ENCODE measurements around the gene CALHM3. TPM values are rescaled to one million over a fixed set of nuclear protein-coding genes. Genes with fewer than 3 reads are reported as not detected.

The CALHM3 gene
- total RNA-seq, 2 experiments from 2014 or later, result not detected

GRCh38 chr10:103444478-103444877 is 34.6 kb downstream of the CALHM3 start:
- TF ChIP-seq CTCF (IDR thresholded peaks at IDR 0.05), result no peak
- no peak for DNase-seq
- H3K9me3 ChIP-seq (ENCODE audit: control insufficient read depth in 1 of 2, insufficient read depth in 1 of 2, low read length in 2 of 2), result no peaks in the 10 kb centered on the region
- no peak overlapping the region for H3K27ac ChIP-seq (ENCODE audit: low read depth in 1 of 2, low read length in 2 of 2)
- POLR2A ChIA-PET, result no interaction called here
- H3K4me1 Mint-ChIP-seq (ENCODE audit: low read depth), result peaks cover 11% of the 10 kb centered on the region
- H3K36me3 ChIP-seq (ENCODE audit: insufficient read depth, low read length), result peaks cover 90% of the 10 kb centered on the region
- intact Hi-C loops (cut with DNase I, micrococcal nuclease), result no loop called here
- no peaks in the 10 kb centered on the region for H3K27me3 ChIP-seq (ENCODE audit: control insufficient read depth in 1 of 2, insufficient read depth in 2 of 2, low read length in 2 of 2)
- H3K27ac Mint-ChIP-seq, result no peak overlapping the region
- no peaks in the 10 kb centered on the region for H3K9me3 Mint-ChIP-seq
- ATAC-seq (ENCODE audit: poor library complexity), result no peak
- H3K27me3 Mint-ChIP-seq, result no peaks in the 10 kb centered on the region
- CTCF ChIA-PET, result no interaction called here
- H3K4me3 ChIP-seq (ENCODE audit: low read length), result no peak overlapping the region
- H3K36me3 Mint-ChIP-seq (ENCODE audit: low read depth), result peaks cover 93% of the 10 kb centered on the region
- H3K4me3 Mint-ChIP-seq, result no peak overlapping the region
- H3K4me1 ChIP-seq (ENCODE audit: insufficient read depth, low read length), result peaks cover 29% of the 10 kb centered on the region

GRCh38 chr10:103443475-103444185 is 35.4 kb downstream of the CALHM3 start:
- H3K36me3 ChIP-seq (ENCODE audit: insufficient read depth, low read length), result peaks cover 90% of the 10 kb centered on the region
- no peaks in the 10 kb centered on the region for H3K9me3 ChIP-seq (ENCODE audit: control insufficient read depth in 1 of 2, insufficient read depth in 1 of 2, low read length in 2 of 2)
- H3K4me3 ChIP-seq (ENCODE audit: low read length), result no peak overlapping the region
- Mint-ChIP-seq H3K9me3 (no peaks in the 10 kb centered on the region), H3K27ac (no peak overlapping the region), H3K36me3 (ENCODE audit: low read depth) (peaks cover 90% of the 10 kb centered on the region), H3K27me3 (no peaks in the 10 kb centered on the region), H3K4me1 (ENCODE audit: low read depth) (peaks cover 2% of the 10 kb centered on the region), H3K4me3 (no peak overlapping the region)
- intact Hi-C loops (cut with DNase I, micrococcal nuclease), result no loop called here
- no peak for TF ChIP-seq CTCF (IDR thresholded peaks at IDR 0.05)
- no peaks in the 10 kb centered on the region for H3K27me3 ChIP-seq (ENCODE audit: control insufficient read depth in 1 of 2, insufficient read depth in 2 of 2, low read length in 2 of 2)
- no peak for DNase-seq
- POLR2A ChIA-PET, result no interaction called here
- CTCF ChIA-PET, result no interaction called here
- ATAC-seq (ENCODE audit: poor library complexity), result no peak
- peaks cover 21% of the 10 kb centered on the region for H3K4me1 ChIP-seq (ENCODE audit: insufficient read depth, low read length)
- H3K27ac ChIP-seq (ENCODE audit: low read depth in 1 of 2, low read length in 2 of 2), result no peak overlapping the region

- no peaks in the 10 kb centered on the region for H3K9me3 Mint-ChIP-seq
- no peak overlapping the region for H3K27ac ChIP-seq (ENCODE audit: low read depth in 1 of 2, low read length in 2 of 2)
- H3K36me3 ChIP-seq (ENCODE audit: insufficient read depth, low read length), result peaks cover 93% of the 10 kb centered on the region
- ChIA-PET POLR2A (no interaction called here), CTCF (no interaction called here)
- no peak overlapping the region for H3K4me3 ChIP-seq (ENCODE audit: low read length)
- TF ChIP-seq CTCF (IDR thresholded peaks at IDR 0.05), result no peak
- intact Hi-C loops (cut with DNase I, micrococcal nuclease), result no loop called here
- H3K36me3 Mint-ChIP-seq (ENCODE audit: low read depth), result peaks cover 90% of the 10 kb centered on the region
- H3K4me1 ChIP-seq (ENCODE audit: insufficient read depth, low read length), result peaks cover 8% of the 10 kb centered on the region
- no peaks in the 10 kb centered on the region for H3K27me3 ChIP-seq (ENCODE audit: control insufficient read depth in 1 of 2, insufficient read depth in 2 of 2, low read length in 2 of 2)
- no peaks in the 10 kb centered on the region for H3K27me3 Mint-ChIP-seq
- no peaks in the 10 kb centered on the region for H3K9me3 ChIP-seq (ENCODE audit: control insufficient read depth in 1 of 2, insufficient read depth in 1 of 2, low read length in 2 of 2)
- ATAC-seq (ENCODE audit: poor library complexity) (no peak), DNase-seq (no peak)
- no peaks in the 10 kb centered on the region for H3K4me1 Mint-ChIP-seq (ENCODE audit: low read depth)
- no peak overlapping the region for H3K4me3 Mint-ChIP-seq
- H3K27ac Mint-ChIP-seq, result no peak overlapping the region
Observed at GRCh38 chr10:103442031-103442461, 37.0 kb downstream of the CALHM3 start.

All from CD4-positive, alpha-beta T cell (primary cell).